ENCODE results near the gene UPK3B. TPM values are rescaled to one million over a fixed set of nuclear protein-coding genes. Genes with fewer than 3 reads are reported as not detected.
"Not testable (repeated sequence)": the region's sequence is repeated elsewhere in the genome, so short reads cannot be mapped to it uniquely, and the experiment has no call there.

Gene UPK3B
- polyA plus RNA-seq (2012; ENCODE audit: insufficient read depth, insufficient read length), result not detected

GRCh38 chr7:76509931-76510877, at the start of gene UPK3B:
Gene UPK3B, plus strand, starts transcription at chr7:76510552. Its CDS starts 101 bp downstream, at chr7:76510653.
- DNase-seq (ENCODE audit: low read depth, low spot score), result no peak
- H3K4me3 ChIP-seq (ENCODE audit: low read length), result no peak within 1 kb of the TSS

- DNase-seq (ENCODE audit: low read depth, low spot score); H3K4me3 ChIP-seq (ENCODE audit: low read length): not testable (repeated sequence)
Measured at GRCh38 chr7:76460767-76461166, 49.6 kb upstream of the UPK3B start.

GRCh38 chr7:76461464-76462101, 48.8 kb upstream of the UPK3B start, which contains the start of gene DTX2:
Gene DTX2, plus strand, starts transcription at chr7:76461709. Its CDS starts 18,801 bp downstream, at chr7:76480510.
- peak within 1 kb of the TSS; percentile 40 for H3K4me3 ChIP-seq (ENCODE audit: low read length)
- not testable (repeated sequence) for DNase-seq (ENCODE audit: low read depth, low spot score)

- DNase-seq (ENCODE audit: low read depth, low spot score); H3K4me3 ChIP-seq (ENCODE audit: low read length): not testable (repeated sequence)
Measured at GRCh38 chr7:76462271-76462882, 48.0 kb upstream of the UPK3B start.

GRCh38 chr7:76464959-76465358, 45.4 kb upstream of the UPK3B start:
- not testable (repeated sequence) for DNase-seq (ENCODE audit: low read depth, low spot score); H3K4me3 ChIP-seq (ENCODE audit: low read length)

GRCh38 chr7:76465950-76466349, 44.4 kb upstream of the UPK3B start:
- H3K4me3 ChIP-seq (ENCODE audit: low read length); DNase-seq (ENCODE audit: low read depth, low spot score): not testable (repeated sequence)

GRCh38 chr7:76467743-76468404, 42.5 kb upstream of the UPK3B start:
- H3K4me3 ChIP-seq (ENCODE audit: low read length); DNase-seq (ENCODE audit: low read depth, low spot score): not testable (repeated sequence)

GRCh38 chr7:76471556-76472221, 38.7 kb upstream of the UPK3B start:
- H3K4me3 ChIP-seq (ENCODE audit: low read length); DNase-seq (ENCODE audit: low read depth, low spot score): not testable (repeated sequence)

- not testable (repeated sequence) for H3K4me3 ChIP-seq (ENCODE audit: low read length); DNase-seq (ENCODE audit: low read depth, low spot score)
Measured at GRCh38 chr7:76473097-76473496, 37.3 kb upstream of the UPK3B start.

GRCh38 chr7:76476280-76476679, 34.1 kb upstream of the UPK3B start:
- not testable (repeated sequence) for DNase-seq (ENCODE audit: low read depth, low spot score); H3K4me3 ChIP-seq (ENCODE audit: low read length)

GRCh38 chr7:76476742-76477474, 33.4 kb upstream of the UPK3B start:
- not testable (repeated sequence) for DNase-seq (ENCODE audit: low read depth, low spot score); H3K4me3 ChIP-seq (ENCODE audit: low read length)

GRCh38 chr7:76479628-76480027, 30.7 kb upstream of the UPK3B start:
- H3K4me3 ChIP-seq (ENCODE audit: low read length); DNase-seq (ENCODE audit: low read depth, low spot score): not testable (repeated sequence)

GRCh38 chr7:76480403-76481253, 29.7 kb upstream of the UPK3B start:
- DNase-seq (ENCODE audit: low read depth, low spot score); H3K4me3 ChIP-seq (ENCODE audit: low read length): not testable (repeated sequence)

GRCh38 chr7:76482660-76483059, 27.7 kb upstream of the UPK3B start:
- H3K4me3 ChIP-seq (ENCODE audit: low read length); DNase-seq (ENCODE audit: low read depth, low spot score): not testable (repeated sequence)

GRCh38 chr7:76483081-76483480, 27.3 kb upstream of the UPK3B start:
- H3K4me3 ChIP-seq (ENCODE audit: low read length); DNase-seq (ENCODE audit: low read depth, low spot score): not testable (repeated sequence)

- not testable (repeated sequence) for DNase-seq (ENCODE audit: low read depth, low spot score); H3K4me3 ChIP-seq (ENCODE audit: low read length)
Measured at GRCh38 chr7:76484456-76484855, 25.9 kb upstream of the UPK3B start.
